Measurements from ENCODE around the gene MFGE8.
"Not testable (repeated sequence)": the region's sequence is repeated elsewhere in the genome, so short reads cannot be mapped to it uniquely, and the experiment has no call there.

The MFGE8 gene, protein sequence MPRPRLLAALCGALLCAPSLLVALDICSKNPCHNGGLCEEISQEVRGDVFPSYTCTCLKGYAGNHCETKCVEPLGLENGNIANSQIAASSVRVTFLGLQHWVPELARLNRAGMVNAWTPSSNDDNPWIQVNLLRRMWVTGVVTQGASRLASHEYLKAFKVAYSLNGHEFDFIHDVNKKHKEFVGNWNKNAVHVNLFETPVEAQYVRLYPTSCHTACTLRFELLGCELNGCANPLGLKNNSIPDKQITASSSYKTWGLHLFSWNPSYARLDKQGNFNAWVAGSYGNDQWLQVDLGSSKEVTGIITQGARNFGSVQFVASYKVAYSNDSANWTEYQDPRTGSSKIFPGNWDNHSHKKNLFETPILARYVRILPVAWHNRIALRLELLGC

DNA sequence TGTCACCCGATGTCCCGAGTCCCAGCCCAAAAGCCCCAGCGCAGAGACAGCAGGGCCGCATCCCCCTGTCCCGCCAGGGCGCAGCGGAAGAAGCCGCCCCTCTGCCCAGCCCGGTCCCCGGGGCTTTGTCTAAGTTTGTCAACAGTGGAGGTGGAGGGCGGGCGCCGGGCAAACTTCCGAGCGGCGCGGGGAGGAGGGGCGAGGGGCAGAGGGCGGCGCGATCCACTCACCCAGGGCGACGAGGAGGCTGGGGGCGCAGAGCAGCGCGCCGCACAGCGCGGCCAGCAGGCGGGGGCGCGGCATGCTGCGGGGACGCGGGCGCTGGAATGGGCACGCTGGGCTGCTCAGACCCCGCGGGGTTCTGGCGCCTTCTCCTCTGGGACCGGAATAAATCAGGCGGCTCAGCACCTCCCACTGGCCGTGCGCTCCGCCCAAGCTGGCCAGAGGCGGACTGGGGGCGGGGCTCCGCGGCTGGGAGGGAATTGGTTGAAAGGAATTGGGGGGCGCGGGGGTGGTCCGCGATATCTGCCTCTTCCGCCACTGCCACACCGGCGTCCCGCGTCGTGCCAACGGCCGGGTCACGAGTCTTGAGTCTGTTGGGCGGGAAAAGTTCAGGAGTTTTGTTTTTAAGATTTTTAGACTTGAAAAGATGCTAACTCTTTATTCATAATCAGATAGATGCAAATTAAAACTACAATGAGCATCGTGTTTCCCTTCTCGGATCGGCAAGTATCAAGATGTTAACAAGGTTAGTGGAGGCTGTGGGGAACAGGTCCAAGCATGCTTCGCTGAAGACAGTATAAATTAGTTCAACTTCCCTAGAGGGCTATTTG lies at the start of gene MFGE8:
Gene MFGE8, minus strand, starts transcription at position 363 of the 833 bp plus-strand sequence. Its CDS starts 60 bp downstream, at position 303.
- peak; percentile 47 for DNase-seq

DNA sequence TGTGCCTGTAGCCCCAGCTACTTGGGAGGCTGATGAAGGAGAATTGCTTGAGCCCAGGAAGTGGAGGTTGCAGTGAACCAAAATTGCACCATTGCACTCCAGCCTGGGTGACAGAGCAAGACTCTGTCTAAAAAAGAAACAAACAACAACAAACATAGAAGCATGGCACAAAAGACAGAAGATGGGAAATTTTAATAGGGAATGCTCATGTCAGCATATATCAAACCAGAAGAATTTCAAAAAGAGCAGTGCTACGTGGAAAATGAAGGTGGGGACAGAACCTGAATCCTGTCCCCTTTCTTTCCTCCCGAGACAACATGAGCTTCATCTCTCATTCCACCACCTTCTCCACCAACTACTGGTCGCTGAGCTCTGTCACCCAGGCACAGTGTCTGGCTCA lies 46.3 kb upstream of the MFGE8 start:
- no peak for DNase-seq

DNA sequence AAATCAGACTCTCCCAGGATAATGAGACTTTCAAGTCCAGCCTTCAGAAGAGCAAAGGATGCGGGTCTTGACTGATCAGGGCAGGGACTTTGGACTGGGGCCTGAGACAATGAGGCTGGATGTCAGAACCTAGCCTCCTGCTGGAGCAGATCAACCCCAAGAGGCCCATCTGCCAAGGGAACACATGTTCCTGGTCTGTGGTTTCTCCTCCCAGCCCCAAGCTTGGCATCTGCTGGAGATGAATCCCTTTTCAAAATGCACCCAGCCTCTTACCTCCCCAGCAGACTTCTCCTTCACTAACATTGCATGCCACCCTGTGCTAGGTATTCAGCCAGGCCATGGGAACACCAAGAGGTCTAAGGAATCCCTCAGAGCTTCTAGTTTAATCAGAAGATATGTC lies 43.7 kb upstream of the MFGE8 start:
- DNase-seq = no peak

DNA sequence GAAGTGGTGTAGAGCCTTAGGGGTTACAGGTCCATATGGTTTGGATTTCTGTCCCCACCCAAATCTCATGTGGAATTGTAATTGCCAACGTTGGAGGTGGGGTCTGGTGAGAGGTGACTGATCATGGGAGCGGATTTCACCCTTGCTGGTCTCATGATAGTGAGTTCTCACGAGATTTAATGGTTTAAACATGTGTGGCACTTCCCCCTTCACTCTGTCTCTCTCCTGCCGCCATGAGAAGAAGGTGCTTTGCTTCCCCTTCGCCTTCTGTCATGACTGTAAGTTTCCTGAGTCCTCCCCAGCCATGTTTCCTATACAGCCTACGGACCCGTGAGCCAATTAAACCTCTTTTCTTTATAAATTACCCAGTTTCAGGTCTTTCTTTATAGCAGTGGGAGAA lies 43.1 kb upstream of the MFGE8 start:
- DNase-seq = no peak

DNA sequence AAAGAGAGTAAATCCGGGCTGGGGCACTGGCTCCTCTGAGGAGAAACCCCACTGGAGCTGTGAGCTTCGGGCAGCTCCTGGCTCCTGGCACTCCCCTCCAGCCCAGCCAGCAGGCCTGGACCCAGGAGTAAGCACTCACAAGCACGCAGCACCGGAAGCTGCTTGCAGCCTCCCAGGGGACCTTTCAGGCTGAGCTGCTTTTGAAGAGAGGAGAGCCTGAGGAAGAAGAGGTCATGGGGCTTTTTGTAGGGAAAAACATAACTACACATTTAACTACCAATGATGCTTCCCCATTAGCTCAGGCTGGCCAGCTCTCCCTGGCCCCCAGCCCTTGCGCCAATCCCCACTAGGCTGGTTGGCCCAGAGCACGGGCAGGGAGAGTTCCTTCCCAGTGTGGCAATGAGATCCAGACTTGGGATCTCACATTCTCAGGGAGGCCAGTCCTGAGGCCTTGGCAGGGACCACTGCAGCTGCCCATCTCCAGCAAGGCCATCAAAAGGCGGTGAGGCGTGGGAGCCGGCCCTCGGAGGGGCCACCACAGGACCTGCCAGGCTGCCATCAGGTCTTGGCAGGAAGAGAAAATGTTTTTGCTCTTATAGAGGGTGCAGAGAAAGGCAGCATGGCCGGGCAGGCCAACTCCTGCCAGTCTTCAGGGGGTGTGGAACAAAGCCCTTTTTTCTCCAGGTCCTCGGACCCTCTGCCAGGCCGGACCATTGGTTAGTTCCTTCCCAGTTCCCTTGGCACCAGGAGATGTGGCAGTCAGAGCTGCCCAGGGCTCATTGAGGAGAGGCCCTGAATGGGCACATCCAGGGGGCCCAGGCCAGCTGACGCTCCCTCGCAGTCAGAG lies 41.5 kb upstream of the MFGE8 start:
- no peak for DNase-seq

DNA sequence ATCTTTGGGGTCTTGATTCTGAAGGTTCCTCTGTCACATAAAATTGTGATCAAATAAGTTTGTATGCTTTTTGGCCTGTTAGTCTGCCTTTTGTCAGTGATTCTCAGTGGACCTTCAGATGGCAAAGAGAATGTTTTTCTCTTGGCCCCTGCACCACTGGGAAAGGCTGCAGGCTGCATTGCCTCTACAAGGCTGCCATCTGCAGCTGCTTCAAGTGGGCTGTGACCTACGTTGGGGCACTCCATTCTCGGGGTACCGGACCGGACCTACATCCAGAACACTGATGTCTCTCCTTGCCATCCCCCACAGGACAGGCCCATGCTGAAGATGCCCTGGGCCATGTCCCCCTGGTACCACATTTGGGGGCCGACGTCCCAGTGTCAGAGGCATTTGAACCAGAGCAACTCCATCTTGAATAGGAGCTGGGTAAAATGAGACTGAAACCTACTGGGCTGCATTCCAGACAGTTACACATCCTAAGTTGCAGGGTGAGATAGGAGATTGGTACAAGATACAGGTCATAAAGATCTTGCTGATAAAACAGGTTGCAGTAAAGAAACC lies 37.5 kb upstream of the MFGE8 start:
- no peak for DNase-seq

DNA sequence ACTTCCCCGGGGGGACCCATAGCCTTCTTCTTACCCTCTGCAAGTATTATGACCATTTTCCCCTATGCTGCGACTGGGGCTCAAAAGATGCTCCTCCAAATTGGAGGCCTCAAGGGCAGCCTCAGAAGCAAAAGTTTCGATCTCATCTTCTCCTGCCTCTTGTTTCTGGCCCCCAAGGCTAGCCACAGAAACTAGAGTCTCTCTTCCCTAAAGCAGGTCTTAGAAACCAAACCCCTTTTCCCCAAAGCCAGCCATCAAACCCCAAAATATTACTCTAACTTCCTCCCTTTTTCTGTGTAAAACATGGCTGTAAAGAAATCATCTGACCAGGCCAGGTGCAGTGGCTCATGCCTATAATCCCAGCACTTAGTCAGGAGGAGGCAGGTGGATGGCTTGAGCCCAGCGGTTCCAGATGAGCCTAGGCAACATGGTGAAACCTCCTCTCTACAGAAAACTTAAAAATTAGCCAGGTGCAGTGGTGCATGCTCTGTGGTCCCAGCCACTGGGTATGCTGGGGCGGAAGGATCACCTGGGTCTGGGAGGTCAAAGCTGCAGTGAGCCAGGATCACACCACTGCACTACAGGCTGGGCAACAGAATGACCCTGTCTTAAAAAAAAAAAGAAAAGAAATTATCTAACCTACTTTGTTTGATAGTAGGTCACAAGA lies 36.7 kb upstream of the MFGE8 start:
- no peak for DNase-seq

DNA sequence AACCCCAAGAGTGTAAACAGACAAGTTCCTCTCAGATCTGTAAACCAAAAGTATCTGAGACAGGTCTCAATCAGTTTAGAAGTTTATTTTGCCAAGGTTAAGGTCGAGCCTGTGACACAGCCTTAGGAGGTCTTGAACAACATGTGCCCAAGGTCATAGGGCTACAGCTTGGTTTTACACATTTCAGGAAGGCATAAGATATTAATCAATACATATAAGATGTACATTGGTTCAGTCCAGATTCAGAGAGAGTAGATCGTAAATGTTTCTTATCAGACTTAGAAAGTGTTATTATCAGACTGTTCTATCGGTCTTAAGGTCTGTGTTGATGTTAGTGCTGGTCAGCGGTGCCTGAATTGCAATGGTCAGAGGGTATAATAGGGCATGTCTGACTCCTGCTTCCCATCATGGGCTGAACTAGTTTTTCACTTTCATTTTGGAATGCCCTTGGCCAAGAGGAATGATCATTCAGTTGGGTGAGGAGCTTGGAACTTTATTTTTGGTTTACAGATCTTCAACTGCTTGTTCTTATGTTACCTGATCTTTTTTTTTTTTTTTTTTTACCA lies 27.0 kb upstream of the MFGE8 start:
- no peak for DNase-seq

DNA sequence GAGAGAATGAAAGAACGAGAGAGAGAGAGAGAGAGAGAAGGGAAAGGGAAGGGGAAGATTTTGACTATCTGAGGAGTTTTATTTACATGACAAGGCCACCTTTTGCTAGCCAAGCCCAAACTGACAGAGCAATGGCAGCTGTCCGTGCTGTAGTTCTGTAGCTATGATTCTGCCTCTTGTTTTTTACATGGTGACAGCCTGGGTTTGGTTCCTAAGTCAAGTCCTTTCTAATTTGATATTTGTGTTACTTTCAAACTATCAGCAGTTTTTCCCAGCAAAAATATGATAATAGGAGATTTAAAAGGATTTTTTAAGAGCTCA lies 26.3 kb upstream of the MFGE8 start:
- no peak for DNase-seq

DNA sequence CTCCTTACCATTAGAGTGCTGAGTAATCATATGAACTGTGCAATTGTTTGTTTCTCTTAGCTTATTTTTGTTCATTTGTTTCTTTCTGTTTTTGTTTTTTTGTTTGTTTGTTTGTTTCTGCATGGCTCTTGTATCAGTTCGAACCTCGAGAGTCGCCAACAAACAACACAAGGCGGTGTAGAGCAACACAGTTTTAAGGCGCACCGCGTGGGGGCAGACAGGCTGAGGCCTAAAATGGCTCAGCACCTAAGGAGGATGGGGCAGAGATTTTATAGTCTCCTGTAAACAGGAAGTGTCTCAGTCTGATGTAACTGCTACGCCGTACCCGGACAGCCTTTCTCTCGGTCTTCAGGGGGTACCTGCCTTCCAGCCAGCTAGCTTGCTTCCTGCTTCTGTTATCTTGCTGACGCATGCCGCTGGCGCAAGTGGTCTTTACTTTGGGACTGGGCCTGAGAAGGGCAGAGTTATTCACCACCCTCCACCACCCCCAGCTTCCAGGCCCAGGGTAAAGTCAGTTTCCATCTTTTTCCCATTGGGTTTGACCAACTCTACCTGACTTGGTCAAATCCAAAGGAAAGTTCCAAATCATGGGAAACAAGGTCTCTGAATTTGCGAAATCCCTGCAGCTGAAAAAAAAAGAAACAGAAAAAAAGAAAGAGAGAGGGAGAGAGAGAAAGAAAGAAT lies 25.8 kb upstream of the MFGE8 start:
- DNase-seq = no peak

DNA sequence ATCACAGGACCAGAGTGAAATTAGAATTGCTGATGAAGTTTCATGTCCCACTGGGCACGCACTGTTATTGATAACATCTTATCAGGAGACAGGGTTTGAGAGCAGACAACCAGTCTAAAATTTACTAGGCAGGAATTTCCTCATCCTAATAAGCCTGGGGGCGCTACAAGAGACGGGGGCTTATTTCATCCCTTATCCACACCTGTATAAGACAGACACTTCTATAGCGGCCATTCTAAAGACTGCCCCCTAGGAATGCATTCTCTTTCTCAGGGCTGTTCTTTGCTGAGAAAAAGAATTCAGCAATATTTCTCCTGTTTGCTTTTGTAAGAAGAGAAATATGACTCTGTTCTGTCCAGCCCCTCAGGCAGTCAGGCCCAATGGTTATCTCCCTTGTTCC lies 21.3 kb upstream of the MFGE8 start:
- not testable (repeated sequence) for DNase-seq

DNA sequence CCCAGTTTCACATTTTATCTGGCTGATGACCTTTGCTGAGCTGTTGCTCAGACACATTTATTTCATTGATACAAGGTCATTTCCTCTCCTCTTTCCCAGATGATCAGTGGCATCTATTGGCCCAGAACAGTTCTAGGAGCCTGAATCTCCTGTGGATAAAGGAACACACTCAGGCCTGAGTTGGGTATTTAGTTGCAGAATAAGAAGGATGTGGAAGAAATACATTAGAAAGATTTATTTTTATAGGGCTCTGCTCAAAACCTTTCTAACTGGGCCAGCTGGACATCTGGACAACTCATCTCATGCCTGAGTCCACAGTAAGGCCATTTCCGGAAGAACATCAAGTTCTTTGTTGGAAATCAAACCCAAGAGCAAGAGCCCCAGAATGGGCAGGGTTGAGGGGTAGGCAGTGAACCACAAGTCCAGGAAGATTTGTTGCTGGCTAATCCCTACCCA lies 19.7 kb upstream of the MFGE8 start:
- DNase-seq = no peak

DNA sequence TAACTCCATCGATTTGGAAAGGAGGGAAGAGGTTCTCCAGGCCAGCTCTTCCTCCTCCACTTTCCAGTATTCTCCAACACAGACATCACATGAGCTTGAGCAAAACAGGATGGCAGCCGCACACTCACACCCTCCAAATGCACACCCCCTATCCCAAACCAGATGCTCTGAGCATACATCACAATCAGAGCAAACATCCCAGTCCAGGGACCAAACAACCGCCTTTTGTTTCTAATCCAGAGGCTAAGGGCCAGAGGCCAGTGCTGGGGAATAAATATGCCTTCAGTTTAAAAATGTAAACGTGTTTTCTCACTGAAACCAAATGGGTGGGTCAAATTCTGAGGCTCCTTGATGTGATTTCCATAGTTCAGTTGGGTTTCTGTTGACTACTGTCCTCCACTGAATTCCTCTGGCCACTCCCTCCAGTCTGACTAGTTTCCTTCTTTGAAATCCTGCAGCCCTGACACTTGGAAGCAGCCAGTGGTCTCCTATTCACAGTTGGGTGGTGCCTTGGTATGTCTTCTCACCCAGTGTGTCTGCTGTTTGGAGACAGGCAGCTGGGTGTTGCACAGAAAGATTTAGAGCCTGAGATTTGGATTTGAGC lies 19.2 kb upstream of the MFGE8 start:
- DNase-seq = no peak

DNA sequence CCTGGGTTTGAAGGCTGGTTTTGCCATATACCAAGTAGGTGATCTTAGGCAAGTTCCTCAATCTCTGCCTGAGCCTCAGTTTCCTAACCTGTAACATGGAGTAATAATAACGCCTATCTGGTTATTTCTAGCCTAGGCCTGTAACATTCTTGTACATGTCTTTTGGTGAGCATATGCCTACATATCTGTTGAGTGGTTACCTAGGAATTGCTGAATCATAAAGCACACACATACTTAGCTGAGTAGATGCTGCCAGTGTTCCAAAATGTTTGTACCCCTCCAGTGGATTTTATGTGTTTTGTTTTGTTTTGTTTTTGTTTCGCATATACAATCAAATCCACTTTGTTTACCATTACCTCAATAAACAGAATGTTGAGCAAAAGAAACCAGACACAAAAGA lies 17.4 kb upstream of the MFGE8 start:
- DNase-seq = no peak

DNA sequence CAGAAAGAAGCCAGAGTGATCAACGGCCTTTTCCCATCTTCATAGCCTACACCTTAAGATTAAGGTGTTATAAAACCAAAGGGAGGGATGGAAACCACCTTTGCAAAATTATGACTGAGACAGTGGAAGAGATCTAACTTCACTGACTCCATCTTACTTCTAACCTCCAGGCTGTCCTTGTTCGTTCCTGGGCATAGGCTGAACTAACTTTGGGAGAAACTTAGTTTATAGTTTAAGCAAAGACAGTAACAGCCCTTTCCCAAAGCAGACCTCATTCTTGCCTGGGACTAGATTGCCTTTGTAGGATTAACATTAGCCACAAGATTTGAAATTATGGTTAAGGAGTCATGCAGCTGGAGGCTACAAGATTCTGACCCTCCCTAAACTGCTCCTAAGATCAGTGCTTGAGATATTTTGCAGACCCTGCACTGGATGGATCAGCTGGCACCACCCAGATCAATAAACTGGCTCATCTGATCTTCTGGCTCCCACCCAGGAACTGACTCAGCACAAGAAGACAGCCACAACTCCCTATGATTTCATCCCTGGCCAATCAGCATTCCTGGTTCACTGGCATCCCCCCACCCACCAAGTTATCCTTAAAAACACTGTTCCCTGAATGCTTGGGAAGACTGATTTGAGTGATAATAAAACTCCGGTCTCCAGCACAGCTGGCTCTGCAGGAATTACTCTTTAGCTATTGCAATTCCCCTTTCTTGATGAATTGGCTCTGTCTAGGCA lies 16.3 kb upstream of the MFGE8 start:
- DNase-seq = not testable (repeated sequence)

DNA sequence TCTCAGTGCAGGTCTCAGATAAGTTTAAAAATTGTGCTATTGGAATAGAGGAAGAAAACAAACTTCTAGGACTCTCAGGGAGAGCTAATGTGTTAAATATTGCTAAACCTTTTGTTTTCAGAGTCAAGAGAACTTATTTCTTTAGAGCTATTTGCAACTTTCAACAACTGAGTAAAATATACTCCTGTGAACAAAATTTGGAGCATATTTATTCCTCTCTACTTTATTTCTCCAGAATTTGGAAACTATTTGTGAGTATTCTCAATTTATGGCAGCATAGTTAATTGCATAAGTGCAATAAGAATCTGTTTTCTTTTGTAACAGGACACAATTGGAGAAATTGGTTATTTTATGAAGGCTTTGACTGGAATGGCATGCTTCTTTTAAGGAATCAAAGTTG lies 15.0 kb upstream of the MFGE8 start:
- not testable (repeated sequence) for DNase-seq

DNA sequence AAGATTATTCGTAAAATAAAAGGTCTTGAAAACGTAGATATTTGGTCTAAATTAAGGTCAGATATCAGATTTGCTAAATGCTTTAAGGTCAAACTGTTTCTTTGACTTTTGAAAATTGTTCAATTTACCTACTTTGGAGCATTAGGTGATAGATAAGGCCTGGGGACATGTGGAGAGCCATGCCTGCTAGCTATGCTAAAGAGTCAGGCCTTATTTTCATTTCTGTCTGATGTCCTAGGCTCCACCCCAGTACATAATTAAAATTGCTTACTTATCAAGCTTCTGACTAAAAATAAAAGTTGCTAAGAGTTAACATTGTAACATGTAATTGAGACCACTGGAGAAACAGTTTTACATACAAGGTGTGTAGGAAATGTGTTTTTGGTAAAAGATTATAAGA lies 12.5 kb upstream of the MFGE8 start:
- DNase-seq = not testable (repeated sequence)

DNA sequence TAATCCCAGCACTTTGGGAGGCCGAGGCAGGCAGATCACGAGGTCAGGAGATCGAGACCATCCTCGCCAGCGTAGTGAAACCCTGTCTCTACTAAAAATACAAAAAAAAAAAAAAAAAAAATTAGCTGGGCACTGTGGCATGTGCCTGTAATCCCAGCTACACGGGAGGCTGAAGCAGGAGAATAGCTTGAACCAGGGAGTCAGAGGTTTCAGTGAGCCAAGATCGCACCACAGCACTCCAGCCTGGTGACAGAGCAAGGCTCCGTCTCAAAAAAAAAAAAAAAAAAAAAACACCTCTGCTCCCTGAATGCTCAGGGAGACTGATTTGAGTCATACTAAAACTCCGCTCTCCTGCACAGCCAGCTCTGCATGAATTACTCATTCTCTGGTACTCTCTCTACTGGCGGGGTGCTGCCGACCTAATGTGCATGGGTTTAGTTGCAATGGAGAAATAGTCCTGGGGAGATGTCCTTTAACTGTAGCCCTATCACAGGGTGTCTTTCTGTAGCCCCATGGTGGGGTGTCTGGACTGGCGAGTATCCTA lies 7.8 kb upstream of the MFGE8 start:
- not testable (repeated sequence) for DNase-seq

DNA sequence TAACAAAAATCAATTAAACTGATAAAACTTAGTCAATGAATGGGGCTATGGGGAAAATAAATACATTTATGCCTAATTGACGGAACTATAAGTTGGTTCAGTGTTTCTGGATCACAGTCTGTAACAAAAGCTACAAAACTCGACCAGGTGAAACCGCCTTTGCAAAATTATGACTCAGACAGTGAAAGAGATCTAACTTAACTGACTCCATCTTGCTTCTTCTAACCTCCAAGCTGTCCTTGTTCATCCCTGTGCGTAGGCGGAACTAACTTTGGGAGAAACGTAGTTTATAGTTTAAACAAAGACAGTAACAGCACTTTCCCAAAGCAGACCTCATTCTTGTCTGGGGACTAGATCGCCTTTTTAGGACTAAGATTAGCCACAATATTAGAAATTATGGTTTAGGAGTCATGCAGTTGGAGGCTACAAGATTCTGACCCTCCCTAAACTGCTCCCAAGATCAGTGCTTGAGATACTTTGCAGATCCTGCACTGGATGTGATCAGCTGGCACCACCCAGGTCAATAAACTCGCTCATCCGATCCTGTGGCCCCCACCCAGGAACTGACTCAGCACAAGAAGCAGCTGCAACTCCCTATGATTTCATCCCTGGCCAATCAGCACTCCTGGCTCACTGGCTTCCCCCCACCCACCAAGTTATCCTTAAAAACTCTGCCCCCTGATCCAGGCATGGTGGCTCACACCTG lies 7.2 kb upstream of the MFGE8 start:
- DNase-seq = no peak

Measured in GOT3 (cell line).